NB4 (cell line): ENCODE results near the gene ZNF628.

ENCODE experiments used
- CTCF ChIP-seq: IDR thresholded peaks from one replicate; pipeline ENCODE4 v1.5.1; 2012; ENCODE audit warnings: low read depth, low read length
- MAX ChIP-seq: IDR thresholded peaks from 2 replicates; pipeline ENCODE4 v1.6.1; 2011; ENCODE audit warnings: low read depth, low read length
- MYC ChIP-seq: IDR thresholded peaks from 2 replicates; pipeline ENCODE4 v1.6.1; 2011; ENCODE audit warnings: low read depth, low read length
- POLR2A ChIP-seq: IDR thresholded peaks from 2 replicates; pipeline ENCODE4 v1.6.1; 2011; ENCODE audit warnings: mild to moderate bottlenecking; ENCODE audit not compliant: insufficient read length; ENCODE audit errors: extremely low read depth

DNA sequence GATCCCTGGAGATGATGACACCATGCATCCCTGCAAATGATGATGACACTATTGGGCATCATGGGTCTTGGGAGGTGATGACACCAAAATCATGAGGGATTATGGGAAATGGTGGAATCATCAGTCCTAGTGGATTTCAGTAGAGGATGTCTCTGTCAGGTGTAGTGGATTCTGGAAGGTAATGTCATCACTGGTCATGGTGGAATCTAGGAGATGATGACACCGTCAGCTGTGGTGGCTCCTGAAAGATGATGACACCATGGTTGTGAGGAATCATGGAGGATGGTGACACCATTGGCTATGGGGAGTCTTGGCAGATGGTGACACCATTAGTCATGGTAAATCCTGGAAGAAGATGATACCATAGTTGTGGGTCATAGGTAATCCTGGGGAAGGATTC is 45.2 kb upstream of the ZNF628 start:
- TF ChIP-seq CTCF (no peak), MAX (no peak), POLR2A (no peak), MYC (no peak)
